RWPE2 (cell line): ENCODE data around the gene E2F3.
"Not testable (repeated sequence)": the region's sequence is repeated elsewhere in the genome, so short reads cannot be mapped to it uniquely, and the experiment has no call there.

Experiments
- ATAC-seq: fragments of 200-7000 bp; cut with Tn5 transposase; 3 replicates; pipeline ENCODE4 v1.9.1; 2021; ENCODE audit warnings: low read depth
- DNase-seq: peaks from one replicate; pipeline ENCODE4 v3.0.0-alpha.2; 2020; ENCODE audit warnings: low spot score
- H3K27ac ChIP-seq: fragments of 450-650 bp; 2 replicates; pipeline ENCODE4 v1.5.1; 2017; ENCODE audit warnings: mild to moderate bottlenecking; ENCODE audit not compliant: poor library complexity, severe bottlenecking
- H3K27me3 ChIP-seq: fragments of 250-450 bp; sonication (Bioruptor Pico); 2 replicates; pipeline ENCODE4 v1.5.1; 2021; ENCODE audit warnings: mild to moderate bottlenecking, moderate library complexity; ENCODE audit not compliant: insufficient read depth, poor library complexity, severe bottlenecking
- H3K36me3 ChIP-seq: fragments of 250-450 bp; sonication (Bioruptor Pico); 2 replicates; pipeline ENCODE4 v1.5.1; 2020; ENCODE audit warnings: low read depth, mild to moderate bottlenecking, moderate library complexity
- H3K4me1 ChIP-seq: fragments of 250-450 bp; sonication (Bioruptor Pico); 2 replicates; pipeline ENCODE4 v1.5.1; 2021; ENCODE audit warnings: mild to moderate bottlenecking, moderate library complexity; ENCODE audit not compliant: insufficient read depth, poor library complexity, severe bottlenecking
- H3K4me3 ChIP-seq: fragments of 250-450 bp; sonication (Bioruptor Pico); 2 replicates; pipeline ENCODE4 v1.5.1; 2021; ENCODE audit warnings: mild to moderate bottlenecking, moderate library complexity; ENCODE audit not compliant: severe bottlenecking
- H3K9me3 ChIP-seq: fragments of 250-450 bp; sonication (Bioruptor Pico); 2 replicates; pipeline ENCODE4 v1.5.1; 2021; ENCODE audit warnings: mild to moderate bottlenecking, moderate library complexity; ENCODE audit not compliant: severe bottlenecking
- CTCF ChIP-seq: fragments of 450-650 bp; IDR thresholded peaks from one replicate; pipeline ENCODE4 v1.5.1; 2017; ENCODE audit warnings: mild to moderate bottlenecking, moderate library complexity; ENCODE audit not compliant: poor library complexity, severe bottlenecking

The E2F3 gene

GRCh38 chr6:20459682-20460081 is 58.0 kb downstream of the E2F3 start:
- Histone ChIP-seq H3K27ac (no peak overlapping the region), H3K36me3 (peaks cover 14% of the 10 kb centered on the region), H3K4me3 (no peak overlapping the region), H3K9me3 (peaks cover 2% of the 10 kb centered on the region), H3K27me3 (no peaks in the 10 kb centered on the region), H3K4me1 (peaks cover 12% of the 10 kb centered on the region)
- no peak for TF ChIP-seq CTCF
- DNase-seq (no peak), ATAC-seq (no peak)

- Histone ChIP-seq H3K27me3 (no peaks in the 10 kb centered on the region), H3K9me3 (peaks cover 2% of the 10 kb centered on the region), H3K36me3 (peaks cover 25% of the 10 kb centered on the region), H3K27ac (no peak overlapping the region), H3K4me1 (no peaks in the 10 kb centered on the region), H3K4me3 (no peak overlapping the region)
- DNase-seq (no peak), ATAC-seq (no peak)
- TF ChIP-seq CTCF: no peak
These were observed 59.9 kb downstream of the E2F3 start for GRCh38 chr6:20461576-20461975.

DNA sequence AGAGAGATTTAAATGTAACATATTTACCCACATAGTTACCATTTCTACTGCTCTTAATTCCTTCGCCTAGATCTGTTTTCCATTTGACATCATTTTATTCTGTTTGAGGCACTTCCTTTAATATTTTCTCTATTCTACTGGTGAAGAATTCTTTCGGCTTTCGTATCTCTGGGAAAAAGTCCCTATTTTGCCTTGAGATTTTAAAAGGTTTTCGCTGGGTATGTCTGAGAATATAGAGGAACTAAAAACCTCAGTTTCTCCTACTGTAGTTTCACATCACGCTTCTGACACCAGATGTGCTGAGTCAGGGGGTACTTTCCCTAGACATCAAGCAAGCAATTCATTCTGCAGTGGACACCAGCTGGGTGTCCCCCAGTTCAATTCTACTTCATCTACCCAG is 61.7 kb downstream of the E2F3 start:
- TF ChIP-seq CTCF: no peak
- ATAC-seq (no peak), DNase-seq (no peak)
- H3K27ac ChIP-seq: no peak overlapping the region
- H3K4me3 ChIP-seq: no peak overlapping the region
- peaks cover 24% of the 10 kb centered on the region for H3K36me3 ChIP-seq
- no peaks in the 10 kb centered on the region for H3K27me3 ChIP-seq
- H3K9me3 ChIP-seq: peaks cover 2% of the 10 kb centered on the region
- H3K4me1 ChIP-seq: no peaks in the 10 kb centered on the region

- H3K27me3 ChIP-seq: no peaks in the 10 kb centered on the region
- peaks cover 2% of the 10 kb centered on the region for H3K9me3 ChIP-seq
- ATAC-seq (no peak; the same call in 2 of the 3 replicates), DNase-seq (no peak)
- H3K4me3 ChIP-seq: no peak overlapping the region
- TF ChIP-seq CTCF: no peak
- no peaks in the 10 kb centered on the region for H3K4me1 ChIP-seq
- peaks cover 27% of the 10 kb centered on the region for H3K36me3 ChIP-seq
- H3K27ac ChIP-seq: no peak overlapping the region
These were observed 62.4 kb downstream of the E2F3 start for GRCh38 chr6:20464041-20464440.

DNA sequence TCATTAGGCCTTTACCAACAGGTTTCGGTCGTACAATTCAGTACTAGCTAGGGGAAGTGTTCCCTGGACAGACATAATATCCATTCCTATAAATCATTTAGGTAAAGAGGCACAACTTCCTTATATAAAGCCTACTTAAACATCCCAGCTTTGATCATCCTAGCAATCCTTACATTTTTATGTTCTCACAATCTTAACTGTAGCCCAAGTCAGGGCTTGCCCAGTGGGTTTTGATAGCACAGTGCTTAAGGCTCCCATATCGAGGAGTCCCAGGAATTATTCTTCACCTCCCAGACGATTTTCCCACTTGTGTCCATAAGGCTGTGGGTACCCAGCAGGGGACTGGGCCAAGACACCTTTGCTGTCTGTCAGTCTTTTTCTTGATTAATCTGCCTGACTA is 63.2 kb downstream of the E2F3 start:
- H3K4me1 ChIP-seq: no peaks in the 10 kb centered on the region
- H3K4me3 ChIP-seq: no peak overlapping the region
- peaks cover 24% of the 10 kb centered on the region for H3K36me3 ChIP-seq
- H3K9me3 ChIP-seq: peaks cover 2% of the 10 kb centered on the region
- no peak overlapping the region for H3K27ac ChIP-seq
- H3K27me3 ChIP-seq: no peaks in the 10 kb centered on the region
- ATAC-seq (peak; percentile 61), DNase-seq (no peak)
- TF ChIP-seq CTCF: no peak

DNA sequence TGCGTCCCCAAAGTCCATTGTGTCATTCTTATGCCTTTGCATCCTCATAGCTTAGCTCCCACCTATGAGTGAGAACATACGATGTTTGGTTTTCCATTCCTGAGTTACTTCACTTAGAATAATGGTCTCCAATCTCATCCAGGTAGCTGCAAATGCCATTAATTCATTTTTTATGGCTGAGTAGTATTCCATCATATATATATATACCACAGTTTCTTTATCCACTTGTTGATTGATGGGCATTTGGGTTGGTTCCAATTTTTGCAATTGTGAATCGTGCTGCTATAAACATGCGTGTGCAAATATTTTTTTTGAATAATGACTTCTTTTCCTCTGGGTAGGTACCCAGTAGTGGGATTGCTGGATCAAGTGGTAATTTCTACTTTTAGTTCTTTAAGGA is 63.9 kb downstream of the E2F3 start:
- H3K36me3 ChIP-seq: peaks cover 25% of the 10 kb centered on the region
- not testable (repeated sequence) for H3K27ac ChIP-seq, DNase-seq, H3K27me3 ChIP-seq, H3K4me1 ChIP-seq, ATAC-seq, H3K9me3 ChIP-seq, H3K4me3 ChIP-seq
